Measurements from ENCODE around the gene ATXN1. TPM values are rescaled to one million over a fixed set of nuclear protein-coding genes. Genes with fewer than 3 reads are reported as not detected.
A peak's percentile ranks its signal among the peaks of the same experiment; 100 is the strongest.

The ATXN1 gene
- total and polyA plus RNA-seq, 3 donors from 2014 or later, result 12.8 to 84.1 (median 64.3) TPM

DNA sequence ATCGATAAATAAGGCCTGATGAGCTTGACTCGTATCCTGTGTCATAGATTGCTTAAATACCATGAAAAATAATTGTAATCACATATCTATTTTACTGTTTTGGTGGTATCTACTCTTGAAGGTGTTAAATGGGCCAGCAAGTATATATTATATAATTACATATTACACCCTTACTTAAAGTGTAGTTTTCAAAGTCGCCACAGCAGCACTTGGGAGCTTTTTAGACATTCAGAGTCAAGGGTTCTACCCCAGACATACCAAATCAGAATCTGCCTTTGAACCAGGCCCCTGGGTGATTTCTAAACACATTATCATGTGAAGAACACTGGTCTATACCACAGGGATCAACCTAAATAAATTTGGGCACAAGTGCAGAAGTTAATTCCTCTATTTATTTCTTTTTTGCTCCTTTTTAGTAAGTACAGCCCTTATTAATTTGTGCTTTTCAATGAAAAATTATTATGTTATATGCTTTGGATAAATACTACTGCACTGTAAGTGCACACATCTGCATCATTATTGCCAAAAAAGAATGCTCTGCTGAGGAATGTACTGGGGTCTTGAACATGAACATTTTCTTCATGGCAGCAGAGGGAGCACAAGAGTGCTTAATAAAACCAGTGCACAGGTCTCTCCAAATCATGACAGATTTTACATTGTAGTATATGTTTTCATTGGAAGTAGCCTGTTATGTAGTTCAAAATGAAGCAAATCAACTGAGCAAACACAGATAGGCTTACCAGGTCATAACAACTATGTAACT, 3.1 kb upstream of the ATXN1 start:
- intact Hi-C loops (cut with DNase I; ENCODE audit: low total_unique reads), result loop anchor here (5.0 to 10.0 kb wide), 2 partner anchors 240 to 427 kb away; no protein-coding TSS in a partner anchor
- no peak for DNase-seq
- peaks cover 6% of the 10 kb centered on the region for H3K4me1 ChIP-seq
- WGBS, 2 donors, result 86 to 87% methylated on average over 3 of the region's 3 CpGs
- no peak overlapping the region for H3K4me3 ChIP-seq
- H3K27me3 ChIP-seq, result no peaks in the 10 kb centered on the region
- TF ChIP-seq, protein P1, sequence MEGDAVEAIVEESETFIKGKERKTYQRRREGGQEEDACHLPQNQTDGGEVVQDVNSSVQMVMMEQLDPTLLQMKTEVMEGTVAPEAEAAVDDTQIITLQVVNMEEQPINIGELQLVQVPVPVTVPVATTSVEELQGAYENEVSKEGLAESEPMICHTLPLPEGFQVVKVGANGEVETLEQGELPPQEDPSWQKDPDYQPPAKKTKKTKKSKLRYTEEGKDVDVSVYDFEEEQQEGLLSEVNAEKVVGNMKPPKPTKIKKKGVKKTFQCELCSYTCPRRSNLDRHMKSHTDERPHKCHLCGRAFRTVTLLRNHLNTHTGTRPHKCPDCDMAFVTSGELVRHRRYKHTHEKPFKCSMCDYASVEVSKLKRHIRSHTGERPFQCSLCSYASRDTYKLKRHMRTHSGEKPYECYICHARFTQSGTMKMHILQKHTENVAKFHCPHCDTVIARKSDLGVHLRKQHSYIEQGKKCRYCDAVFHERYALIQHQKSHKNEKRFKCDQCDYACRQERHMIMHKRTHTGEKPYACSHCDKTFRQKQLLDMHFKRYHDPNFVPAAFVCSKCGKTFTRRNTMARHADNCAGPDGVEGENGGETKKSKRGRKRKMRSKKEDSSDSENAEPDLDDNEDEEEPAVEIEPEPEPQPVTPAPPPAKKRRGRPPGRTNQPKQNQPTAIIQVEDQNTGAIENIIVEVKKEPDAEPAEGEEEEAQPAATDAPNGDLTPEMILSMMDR (IDR thresholded peaks at IDR 0.05), result peak in 1 of 3 experiments; percentile 20
- no peak for TF ChIP-seq POLR2A (IDR thresholded peaks at IDR 0.05)
- H3K9me3 ChIP-seq, result no peaks in the 10 kb centered on the region
- H3K36me3 ChIP-seq (ENCODE audit: low read depth, missing control alignments), result no peaks in the 10 kb centered on the region
- H3K27ac ChIP-seq, result no peak overlapping the region

DNA sequence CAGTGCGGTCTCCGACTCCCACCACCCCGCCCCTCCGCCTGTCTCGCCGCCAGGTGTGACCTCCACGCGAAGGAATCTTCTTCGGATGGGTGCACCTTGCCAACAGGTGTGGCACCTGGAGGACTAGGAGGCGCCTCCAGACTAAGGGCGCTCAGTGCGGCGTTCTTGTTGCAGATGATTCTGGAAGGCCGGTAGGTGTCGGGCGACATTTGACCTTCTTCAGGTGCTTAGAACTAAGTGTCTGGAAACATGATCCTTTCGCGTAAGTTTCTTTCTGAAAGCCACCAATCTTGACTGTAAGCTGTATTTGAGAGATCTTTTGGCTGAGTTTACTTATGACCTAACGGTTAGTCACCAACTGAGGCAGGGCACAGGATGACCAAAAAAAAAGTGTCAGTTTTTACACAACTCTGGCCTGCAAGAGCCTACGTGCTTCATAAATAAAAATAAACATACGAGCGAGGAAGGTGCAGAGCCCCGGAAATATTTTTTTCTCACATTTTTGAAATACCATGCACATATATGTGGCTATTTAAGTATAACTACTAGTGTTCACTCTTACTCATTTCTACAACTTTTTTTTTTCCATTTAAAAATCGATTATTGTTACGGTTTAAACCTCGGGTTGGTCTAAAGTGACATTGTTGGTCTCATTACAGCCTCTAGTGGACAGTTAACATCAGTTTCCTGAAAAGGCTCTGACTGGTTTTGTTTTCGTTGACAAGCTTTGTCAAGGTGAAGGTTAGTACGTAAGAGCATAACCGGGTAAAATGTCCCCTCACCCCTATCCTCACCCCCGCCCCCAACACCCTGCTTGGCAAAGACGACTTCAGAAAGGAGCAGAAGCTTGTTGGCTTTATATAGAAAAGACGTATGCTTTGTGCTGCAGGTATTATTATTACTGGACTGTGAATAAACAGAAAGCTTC, 1.6 kb upstream of the ATXN1 start:
- Histone ChIP-seq H3K4me1 (peaks cover 19% of the 10 kb centered on the region), H3K27ac (peak overlapping the region; percentile 85 to 97), H3K27me3 (no peaks in the 10 kb centered on the region), H3K36me3 (ENCODE audit: low read depth, missing control alignments) (no peaks in the 10 kb centered on the region), H3K4me3 (peak overlapping the region; percentile 87 to 90), H3K9me3 (no peaks in the 10 kb centered on the region)
- WGBS, 2 donors, result 1% methylated on average over 23 to 32 of the region's 32 CpGs
- intact Hi-C loops (cut with DNase I; ENCODE audit: low total_unique reads), result loop anchor here (5.0 to 10.0 kb wide), 2 partner anchors 238 to 426 kb away; no protein-coding TSS in a partner anchor
- TF ChIP-seq, protein P1 (IDR thresholded peaks at IDR 0.05), result peak; percentile 69 to 76 (median 72)
- no peak for TF ChIP-seq POLR2A (IDR thresholded peaks at IDR 0.05)
- DNase-seq, result peak; percentile 46

DNA sequence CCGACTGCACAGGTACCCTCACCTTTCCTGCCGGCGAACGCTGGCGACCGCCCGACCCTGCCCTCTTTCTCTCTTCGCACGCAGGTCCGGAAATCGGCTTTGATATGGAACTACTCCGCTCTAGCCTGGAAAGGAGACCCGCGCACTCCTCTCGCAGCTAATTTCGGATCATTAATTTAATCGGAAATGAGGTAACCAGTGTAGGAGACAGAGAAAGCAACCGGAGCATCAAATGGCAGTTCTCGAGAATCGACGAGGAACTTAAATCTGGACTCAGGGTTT, 949 bp upstream of the ATXN1 start:
- peak overlapping the region; percentile 87 to 90 for H3K4me3 ChIP-seq
- no peaks in the 10 kb centered on the region for H3K9me3 ChIP-seq
- peaks cover 20% of the 10 kb centered on the region for H3K4me1 ChIP-seq
- intact Hi-C loops (cut with DNase I; ENCODE audit: low total_unique reads), result loop anchor here (5.0 to 10.0 kb wide), 2 partner anchors 237 to 425 kb away; no protein-coding TSS in a partner anchor
- no peaks in the 10 kb centered on the region for H3K36me3 ChIP-seq (ENCODE audit: low read depth, missing control alignments)
- DNase-seq, result no peak
- WGBS, 2 donors, result 0 to 1% methylated on average over 20 to 21 of the region's 21 CpGs
- TF ChIP-seq POLR2A (IDR thresholded peaks at IDR 0.05), result no peak
- TF ChIP-seq, protein P1 (IDR thresholded peaks at IDR 0.05), result no peak
- no peaks in the 10 kb centered on the region for H3K27me3 ChIP-seq
- H3K27ac ChIP-seq, result peak overlapping the region; percentile 85 to 97

DNA sequence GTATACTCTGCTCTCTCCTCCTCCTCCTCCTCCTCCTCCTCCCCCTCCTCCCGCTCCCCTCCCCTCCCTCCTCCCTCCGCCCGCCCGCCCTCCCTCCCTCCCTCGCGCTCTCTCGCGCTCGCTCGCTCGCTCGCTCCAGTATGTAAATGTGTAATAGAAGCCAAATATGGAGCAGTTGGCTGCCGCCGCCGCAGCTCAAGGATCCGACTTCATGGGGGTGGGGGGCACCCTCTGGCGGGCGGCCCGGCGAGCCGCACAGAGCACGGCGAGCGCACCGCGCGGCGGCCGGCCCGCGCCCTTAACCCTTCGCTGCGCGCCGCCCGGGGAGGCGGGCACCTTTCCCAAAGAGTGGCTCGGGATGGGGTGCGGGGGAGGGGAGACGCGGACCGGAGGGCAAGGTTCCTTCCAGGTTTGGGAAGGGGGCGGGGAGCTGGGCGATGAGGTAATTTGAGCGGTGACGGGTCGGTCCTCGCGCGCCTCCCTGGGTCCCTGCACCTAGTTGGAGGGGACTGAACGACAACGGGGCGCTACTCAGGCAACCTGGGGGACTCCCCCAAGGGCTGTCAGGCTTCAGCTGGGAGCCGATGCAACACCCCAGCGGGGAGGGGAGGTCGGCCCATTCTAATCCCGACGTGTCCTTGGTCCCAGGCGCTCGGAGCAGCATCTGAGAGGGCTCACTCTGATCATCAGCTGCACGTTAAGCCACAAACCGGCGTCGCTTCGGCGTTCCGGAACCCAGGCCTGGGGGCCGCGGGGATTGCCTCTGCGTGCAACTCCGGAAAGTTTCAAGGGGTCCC, 409 bp upstream of the ATXN1 start:
- no peak for TF ChIP-seq POLR2A (IDR thresholded peaks at IDR 0.05)
- TF ChIP-seq, protein P1 (IDR thresholded peaks at IDR 0.05), result peak in 1 of 3 experiments; percentile 29
- Histone ChIP-seq H3K9me3 (no peaks in the 10 kb centered on the region), H3K36me3 (ENCODE audit: low read depth, missing control alignments) (no peaks in the 10 kb centered on the region), H3K27ac (peak overlapping the region; percentile 85 to 97), H3K4me1 (peaks cover 20% of the 10 kb centered on the region), H3K27me3 (no peaks in the 10 kb centered on the region), H3K4me3 (peak overlapping the region; percentile 87 to 90)
- intact Hi-C loops (cut with DNase I; ENCODE audit: low total_unique reads), result loop anchor here (5.0 to 10.0 kb wide), 2 partner anchors 237 to 424 kb away; no protein-coding TSS in a partner anchor
- peak; percentile 93 for DNase-seq
- WGBS, 2 donors, result 0 to 1% methylated on average over 11 to 71 of the region's 71 CpGs

Measured in testis (tissue), 3 donors.